ENCODE measurements around the gene NCK1. TPM values are rescaled to one million over a fixed set of nuclear protein-coding genes. Genes with fewer than 3 reads are reported as not detected.

Gene NCK1
- total RNA-seq, 1 donor from 2014 or later = 43.7 TPM

DNA sequence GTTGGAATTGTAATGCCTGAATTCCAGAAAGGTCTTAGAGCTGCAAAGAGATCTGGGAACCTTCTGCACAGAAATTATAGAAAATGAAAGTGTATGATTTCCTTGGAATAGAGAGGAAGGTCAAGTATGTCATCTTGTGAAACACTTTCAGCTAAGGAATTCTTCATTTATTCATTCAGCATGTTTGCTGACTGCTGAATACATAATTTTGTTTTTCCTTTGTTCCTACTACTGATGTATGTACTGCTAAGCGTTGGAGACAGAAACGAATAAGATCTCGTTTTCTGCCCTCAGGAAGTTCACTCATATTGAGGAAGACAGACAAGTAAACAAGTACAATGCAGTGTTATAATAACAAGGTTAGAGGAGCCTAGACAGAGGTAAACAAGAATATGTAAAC is 81.4 kb downstream of the NCK1 start:
- Histone ChIP-seq H3K9me3 (ENCODE audit: insufficient read depth, low read depth, low read length) (no peaks in the 10 kb centered on the region), H3K9ac (ENCODE audit: low read length) (no peak overlapping the region), H4K20me1 (ENCODE audit: insufficient read depth, low read length) (peaks cover 22% of the 10 kb centered on the region), H3K4me3 (ENCODE audit: insufficient read depth, low read depth, low read length) (no peak overlapping the region), H2AFZ (ENCODE audit: low read depth, low read length) (no peak overlapping the region), H3K4me1 (ENCODE audit: insufficient read depth, low read length) (no peaks in the 10 kb centered on the region), H3K4me2 (ENCODE audit: low read length) (no peak overlapping the region), H3K36me3 (ENCODE audit: insufficient read depth, low read length) (peaks cover 7% of the 10 kb centered on the region), H3K79me2 (ENCODE audit: insufficient read depth, low read length) (peaks cover 40% of the 10 kb centered on the region), H3K27ac (ENCODE audit: low read depth, low read length) (no peak overlapping the region), H3K27me3 (ENCODE audit: insufficient read depth, low read length) (no peaks in the 10 kb centered on the region)
- no peak overlapping the region for H3K27ac Mint-ChIP-seq (ENCODE audit: unreplicated experiment)
- peaks cover 23% of the 10 kb centered on the region for H3K4me1 Mint-ChIP-seq (ENCODE audit: low read depth, unreplicated experiment)
- H3K36me3 Mint-ChIP-seq (ENCODE audit: low read depth, unreplicated experiment) = peaks cover 9% of the 10 kb centered on the region
- no peaks in the 10 kb centered on the region for H3K9me3 Mint-ChIP-seq (ENCODE audit: unreplicated experiment)
- no peak for DNase-seq (ENCODE audit: low read depth)
- H3K4me3 Mint-ChIP-seq (ENCODE audit: unreplicated experiment) = no peak overlapping the region
- H3K27me3 Mint-ChIP-seq (ENCODE audit: low read depth, unreplicated experiment) = no peaks in the 10 kb centered on the region
- FAIRE-seq = no peak
- no peak for TF ChIP-seq EZH2 (IDR thresholded peaks at IDR 0.05; ENCODE audit: insufficient read depth, low read length)
- TF ChIP-seq, protein P1, sequence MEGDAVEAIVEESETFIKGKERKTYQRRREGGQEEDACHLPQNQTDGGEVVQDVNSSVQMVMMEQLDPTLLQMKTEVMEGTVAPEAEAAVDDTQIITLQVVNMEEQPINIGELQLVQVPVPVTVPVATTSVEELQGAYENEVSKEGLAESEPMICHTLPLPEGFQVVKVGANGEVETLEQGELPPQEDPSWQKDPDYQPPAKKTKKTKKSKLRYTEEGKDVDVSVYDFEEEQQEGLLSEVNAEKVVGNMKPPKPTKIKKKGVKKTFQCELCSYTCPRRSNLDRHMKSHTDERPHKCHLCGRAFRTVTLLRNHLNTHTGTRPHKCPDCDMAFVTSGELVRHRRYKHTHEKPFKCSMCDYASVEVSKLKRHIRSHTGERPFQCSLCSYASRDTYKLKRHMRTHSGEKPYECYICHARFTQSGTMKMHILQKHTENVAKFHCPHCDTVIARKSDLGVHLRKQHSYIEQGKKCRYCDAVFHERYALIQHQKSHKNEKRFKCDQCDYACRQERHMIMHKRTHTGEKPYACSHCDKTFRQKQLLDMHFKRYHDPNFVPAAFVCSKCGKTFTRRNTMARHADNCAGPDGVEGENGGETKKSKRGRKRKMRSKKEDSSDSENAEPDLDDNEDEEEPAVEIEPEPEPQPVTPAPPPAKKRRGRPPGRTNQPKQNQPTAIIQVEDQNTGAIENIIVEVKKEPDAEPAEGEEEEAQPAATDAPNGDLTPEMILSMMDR (IDR thresholded peaks at IDR 0.05; ENCODE audit: insufficient read depth, low read depth, low read length) = no peak

DNA sequence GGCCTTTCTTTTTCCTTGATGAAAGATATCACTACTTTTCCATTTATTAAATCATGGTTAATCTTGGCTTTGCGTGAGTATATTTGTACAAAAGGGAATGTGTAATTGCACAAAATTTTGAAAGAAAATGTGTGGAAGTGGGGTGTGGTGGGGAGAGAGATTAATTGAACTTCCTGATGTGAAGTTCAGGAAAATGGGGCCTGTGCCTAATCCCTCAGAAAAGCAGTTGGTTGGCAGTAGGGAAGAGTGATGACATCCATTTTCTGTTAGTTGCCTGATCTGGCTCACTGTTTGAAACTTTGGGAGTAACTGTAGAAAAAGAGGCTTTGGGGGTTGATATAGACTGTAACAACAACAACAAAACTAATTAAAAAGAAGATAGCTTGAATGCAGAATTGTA is 85.0 kb downstream of the NCK1 start:
- peaks cover 7% of the 10 kb centered on the region for H3K36me3 Mint-ChIP-seq (ENCODE audit: low read depth, unreplicated experiment)
- FAIRE-seq (no peak), DNase-seq (ENCODE audit: low read depth) (no peak)
- no peaks in the 10 kb centered on the region for H3K9me3 Mint-ChIP-seq (ENCODE audit: unreplicated experiment)
- no peak overlapping the region for H2AFZ ChIP-seq (ENCODE audit: low read depth, low read length)
- H3K4me3 ChIP-seq (ENCODE audit: insufficient read depth, low read depth, low read length) = no peak overlapping the region
- H3K27ac ChIP-seq (ENCODE audit: low read depth, low read length) = no peak overlapping the region
- H3K79me2 ChIP-seq (ENCODE audit: insufficient read depth, low read length) = peaks cover 17% of the 10 kb centered on the region
- H3K9ac ChIP-seq (ENCODE audit: low read length) = no peak overlapping the region
- no peak overlapping the region for H3K4me3 Mint-ChIP-seq (ENCODE audit: unreplicated experiment)
- peaks cover 19% of the 10 kb centered on the region for H4K20me1 ChIP-seq (ENCODE audit: insufficient read depth, low read length)
- no peaks in the 10 kb centered on the region for H3K9me3 ChIP-seq (ENCODE audit: insufficient read depth, low read depth, low read length)
- H3K36me3 ChIP-seq (ENCODE audit: insufficient read depth, low read length) = peaks cover 7% of the 10 kb centered on the region
- H3K4me2 ChIP-seq (ENCODE audit: low read length) = no peak overlapping the region
- H3K4me1 Mint-ChIP-seq (ENCODE audit: low read depth, unreplicated experiment) = peaks cover 14% of the 10 kb centered on the region
- no peaks in the 10 kb centered on the region for H3K4me1 ChIP-seq (ENCODE audit: insufficient read depth, low read length)
- H3K27ac Mint-ChIP-seq (ENCODE audit: unreplicated experiment) = no peak overlapping the region
- H3K27me3 ChIP-seq (ENCODE audit: insufficient read depth, low read length) = no peaks in the 10 kb centered on the region
- TF ChIP-seq, protein P1 (IDR thresholded peaks at IDR 0.05; ENCODE audit: insufficient read depth, low read depth, low read length) = no peak
- TF ChIP-seq EZH2 (IDR thresholded peaks at IDR 0.05; ENCODE audit: insufficient read depth, low read length) = no peak
- no peaks in the 10 kb centered on the region for H3K27me3 Mint-ChIP-seq (ENCODE audit: low read depth, unreplicated experiment)

DNA sequence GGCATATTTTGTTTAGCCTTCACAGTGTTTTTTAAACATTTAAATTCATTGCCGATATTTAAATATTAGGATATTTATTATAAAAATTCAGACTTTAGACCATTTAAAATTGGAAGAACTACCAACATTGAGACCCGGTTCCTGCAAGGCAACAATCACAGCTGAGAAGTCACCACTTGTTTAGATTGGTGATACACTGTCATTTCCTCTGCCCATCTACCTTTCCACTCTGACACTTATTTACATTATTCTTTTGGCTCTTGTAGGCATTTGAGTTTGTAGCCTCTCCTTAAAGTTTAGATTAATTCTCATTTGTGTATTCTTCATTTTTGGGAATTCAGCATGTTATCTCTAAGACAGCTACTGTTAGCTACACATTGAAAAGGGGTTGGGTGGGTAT is 85.5 kb downstream of the NCK1 start:
- Histone ChIP-seq H3K4me2 (ENCODE audit: low read length) (no peak overlapping the region), H3K4me1 (ENCODE audit: insufficient read depth, low read length) (no peaks in the 10 kb centered on the region), H4K20me1 (ENCODE audit: insufficient read depth, low read length) (peaks cover 14% of the 10 kb centered on the region), H3K4me3 (ENCODE audit: insufficient read depth, low read depth, low read length) (no peak overlapping the region), H3K27ac (ENCODE audit: low read depth, low read length) (no peak overlapping the region), H3K79me2 (ENCODE audit: insufficient read depth, low read length) (peaks cover 17% of the 10 kb centered on the region), H3K27me3 (ENCODE audit: insufficient read depth, low read length) (no peaks in the 10 kb centered on the region), H3K9me3 (ENCODE audit: insufficient read depth, low read depth, low read length) (no peaks in the 10 kb centered on the region), H3K36me3 (ENCODE audit: insufficient read depth, low read length) (peaks cover 7% of the 10 kb centered on the region), H3K9ac (ENCODE audit: low read length) (no peak overlapping the region), H2AFZ (ENCODE audit: low read depth, low read length) (no peak overlapping the region)
- FAIRE-seq (no peak), DNase-seq (ENCODE audit: low read depth) (no peak)
- H3K27me3 Mint-ChIP-seq (ENCODE audit: low read depth, unreplicated experiment) = no peaks in the 10 kb centered on the region
- no peaks in the 10 kb centered on the region for H3K9me3 Mint-ChIP-seq (ENCODE audit: unreplicated experiment)
- no peak overlapping the region for H3K27ac Mint-ChIP-seq (ENCODE audit: unreplicated experiment)
- peaks cover 7% of the 10 kb centered on the region for H3K36me3 Mint-ChIP-seq (ENCODE audit: low read depth, unreplicated experiment)
- H3K4me1 Mint-ChIP-seq (ENCODE audit: low read depth, unreplicated experiment) = peaks cover 14% of the 10 kb centered on the region
- no peak overlapping the region for H3K4me3 Mint-ChIP-seq (ENCODE audit: unreplicated experiment)
- TF ChIP-seq, protein P1 (IDR thresholded peaks at IDR 0.05; ENCODE audit: insufficient read depth, low read depth, low read length) = no peak
- TF ChIP-seq EZH2 (IDR thresholded peaks at IDR 0.05; ENCODE audit: insufficient read depth, low read length) = no peak
